NOMO-1 (cell line): Measurements from ENCODE around the gene LYPD6.
"Not testable (repeated sequence)": the region's sequence is repeated elsewhere in the genome, so short reads cannot be mapped to it uniquely, and the experiment has no call there.

Experiments
- DNase-seq, 2 experiments: peaks; one replicate each; lab custom pipeline; 2025; ENCODE audit not compliant: unreplicated experiment in 2 of 2; lab: John Stamatoyannopoulos, UW

The LYPD6 gene

GRCh38 chr2:149490296-149490695, 159.9 kb downstream of the LYPD6 start:
- no peak for DNase-seq

GRCh38 chr2:149492923-149493322, 162.5 kb downstream of the LYPD6 start:
- DNase-seq: no peak

- DNase-seq: not testable (repeated sequence)
Observed at GRCh38 chr2:149499204-149499603, 168.8 kb downstream of the LYPD6 start.

GRCh38 chr2:149506808-149507207, 176.4 kb downstream of the LYPD6 start:
- not testable (repeated sequence) for DNase-seq

GRCh38 chr2:149507974-149508373, 177.6 kb downstream of the LYPD6 start:
- DNase-seq: no peak

- DNase-seq: no peak
Observed at GRCh38 chr2:149513461-149513860, 183.1 kb downstream of the LYPD6 start.
